ENCODE data around the gene CASP4.
A peak's percentile ranks its signal among the peaks of the same experiment; 100 is the strongest.
"Not testable (repeated sequence)": the region's sequence is repeated elsewhere in the genome, so short reads cannot be mapped to it uniquely, and the experiment has no call there.

The CASP4 gene

GRCh38 chr11:104968355-104968855, at the start of gene CASP4:
TSS of gene CASP4 (minus strand) at chr11:104968574. CDS start at chr11:104968525, 49 bp downstream.
- DNase-seq (ENCODE audit: low read depth in 4 of 4, low spot score in 1 of 4), result no peak

- no peak for DNase-seq (ENCODE audit: low read depth in 4 of 4, low spot score in 1 of 4)
Measured at GRCh38 chr11:105007463-105007862, 39.1 kb upstream of the CASP4 start.

- no peak for DNase-seq (ENCODE audit: low read depth in 4 of 4, low spot score in 1 of 4)
Measured at GRCh38 chr11:105005451-105005845, 37.1 kb upstream of the CASP4 start.

GRCh38 chr11:105004021-105004420, 35.6 kb upstream of the CASP4 start:
- DNase-seq (ENCODE audit: low read depth in 4 of 4, low spot score in 1 of 4), result no peak

GRCh38 chr11:105003151-105003550, 34.8 kb upstream of the CASP4 start:
- DNase-seq (ENCODE audit: low read depth in 4 of 4, low spot score in 1 of 4), result no peak

DNA sequence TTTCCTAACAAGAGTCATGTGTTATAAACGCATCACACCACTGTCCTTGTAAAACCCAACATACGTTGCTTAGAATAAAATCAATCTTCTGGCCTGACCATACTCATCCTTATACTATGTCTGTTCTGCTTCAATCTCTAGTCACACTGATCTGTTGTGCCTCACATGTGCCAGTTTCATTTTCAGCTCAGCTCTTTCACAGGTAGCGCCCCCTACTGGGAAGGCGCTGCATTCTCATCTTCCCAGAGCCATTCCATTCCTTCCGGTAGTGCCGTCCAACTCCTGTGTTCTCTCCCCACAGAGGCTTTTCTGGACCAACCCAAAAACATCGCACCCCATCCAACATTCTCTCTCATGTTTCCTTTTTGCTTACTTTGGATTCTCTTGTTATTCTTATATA, 32.4 kb upstream of the CASP4 start:
- DNase-seq (ENCODE audit: low read depth in 4 of 4, low spot score in 1 of 4), result peak; percentile 17 to 33 (median 28)

DNA sequence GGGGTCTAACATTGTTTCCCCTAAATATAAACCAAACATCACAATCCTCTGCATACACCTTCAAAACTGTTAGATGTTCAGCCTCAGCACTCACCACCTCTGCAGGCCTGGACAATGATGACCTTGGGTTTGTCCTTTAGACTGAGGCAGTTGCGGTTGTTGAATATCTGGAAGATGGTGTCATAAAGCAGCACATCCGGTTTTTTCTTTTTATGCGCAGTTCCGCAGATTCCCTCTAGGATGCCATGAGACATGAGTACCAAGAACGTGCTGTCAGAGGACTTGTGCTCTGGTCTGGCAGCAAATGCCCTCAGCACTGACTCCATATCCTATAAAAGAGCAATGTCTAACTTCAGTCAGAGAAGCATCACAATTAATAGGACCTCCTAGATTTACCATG, 31.8 kb upstream of the CASP4 start:
- no peak for DNase-seq (ENCODE audit: low read depth in 4 of 4, low spot score in 1 of 4)

- DNase-seq (ENCODE audit: low read depth in 4 of 4, low spot score in 1 of 4), result no peak
Measured at GRCh38 chr11:104999721-105000120, 31.3 kb upstream of the CASP4 start.

DNA sequence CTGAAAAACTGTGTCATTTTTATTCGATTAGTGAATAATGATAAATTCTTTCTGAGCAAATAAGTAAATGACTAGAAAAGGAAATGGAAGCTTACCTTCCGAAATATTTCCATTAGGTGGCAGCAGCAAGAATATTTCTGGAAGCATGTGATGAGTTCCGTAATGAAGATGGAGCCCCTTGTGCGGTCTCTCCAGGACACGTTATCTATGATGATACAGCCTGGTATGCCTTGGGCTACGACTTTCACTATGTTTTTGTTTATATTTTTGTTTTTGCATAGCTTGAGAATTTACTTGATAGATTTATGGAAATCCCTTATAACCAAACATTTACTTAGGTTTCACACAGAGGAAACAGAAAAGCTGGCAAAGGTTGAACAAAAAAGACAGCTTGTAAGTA, 28.9 kb upstream of the CASP4 start:
- no peak for DNase-seq (ENCODE audit: low read depth in 4 of 4, low spot score in 1 of 4)

GRCh38 chr11:104995001-104995408, 26.6 kb upstream of the CASP4 start:
- DNase-seq (ENCODE audit: low read depth in 4 of 4, low spot score in 1 of 4), result no peak

- DNase-seq (ENCODE audit: low read depth in 4 of 4, low spot score in 1 of 4), result no peak
Measured at GRCh38 chr11:104992781-104993180, 24.4 kb upstream of the CASP4 start.

DNA sequence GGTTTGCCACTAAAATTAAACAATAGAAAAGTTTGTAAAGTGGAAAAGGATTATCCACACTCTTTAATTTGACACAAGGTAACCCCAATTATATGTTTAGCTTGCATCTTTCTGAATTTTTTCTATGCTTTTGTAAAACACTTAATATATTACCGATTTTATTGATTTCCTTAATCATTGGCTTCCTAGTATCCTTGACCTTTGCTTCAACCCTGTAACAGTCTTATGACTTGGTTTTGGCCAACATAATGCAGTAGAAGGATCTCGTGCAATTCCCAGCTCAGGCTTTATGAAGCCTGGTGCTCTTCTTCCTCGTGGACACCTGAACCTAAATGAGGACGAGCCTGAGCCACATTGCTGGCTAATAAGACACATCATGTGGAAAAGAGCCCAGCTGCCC, 23.6 kb upstream of the CASP4 start:
- DNase-seq (ENCODE audit: low read depth in 4 of 4, low spot score in 1 of 4), result no peak

GRCh38 chr11:104984808-104985207, 16.4 kb upstream of the CASP4 start:
- DNase-seq (ENCODE audit: low read depth in 4 of 4, low spot score in 1 of 4), result no peak

DNA sequence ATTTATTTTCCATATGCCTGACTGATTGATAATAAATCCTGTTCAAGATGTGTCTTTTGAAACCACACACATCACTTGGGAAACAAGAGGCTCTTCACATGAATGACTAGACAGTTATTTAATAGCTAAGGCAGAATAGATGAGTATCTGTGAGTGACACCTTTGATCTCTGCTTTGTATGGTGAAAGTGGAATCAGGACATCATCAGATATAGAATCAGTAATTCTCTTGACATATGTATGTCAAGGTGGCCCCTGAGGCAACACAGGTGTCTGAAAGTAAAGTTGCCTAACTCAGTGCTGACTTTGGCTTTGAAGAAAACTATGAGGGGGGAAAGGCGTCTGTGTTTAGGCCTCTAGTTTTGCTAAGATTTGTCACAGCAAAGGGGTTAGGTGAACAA, 11.5 kb upstream of the CASP4 start:
- no peak for DNase-seq (ENCODE audit: low read depth in 4 of 4, low spot score in 1 of 4)

DNA sequence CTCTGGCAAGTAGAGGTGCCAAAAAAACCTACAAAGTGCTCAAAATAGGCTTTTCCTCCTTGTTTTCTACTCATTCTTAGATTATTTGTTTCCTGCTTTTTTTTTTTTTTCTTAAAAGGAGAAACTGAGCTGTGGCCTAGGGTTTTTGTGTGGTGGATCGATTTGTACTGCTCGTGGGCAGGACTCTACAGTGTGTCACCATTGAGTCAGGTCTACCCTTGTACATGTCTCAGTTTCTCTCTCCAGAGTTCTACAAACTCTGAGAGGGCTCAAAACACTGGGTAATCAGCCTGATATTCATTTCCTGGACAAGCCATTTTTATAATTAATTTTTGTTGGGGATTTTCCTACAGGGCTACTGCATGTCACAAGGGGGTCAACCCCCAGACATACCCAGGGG, 5.2 kb upstream of the CASP4 start:
- DNase-seq (ENCODE audit: low read depth in 4 of 4, low spot score in 1 of 4), result no peak

DNA sequence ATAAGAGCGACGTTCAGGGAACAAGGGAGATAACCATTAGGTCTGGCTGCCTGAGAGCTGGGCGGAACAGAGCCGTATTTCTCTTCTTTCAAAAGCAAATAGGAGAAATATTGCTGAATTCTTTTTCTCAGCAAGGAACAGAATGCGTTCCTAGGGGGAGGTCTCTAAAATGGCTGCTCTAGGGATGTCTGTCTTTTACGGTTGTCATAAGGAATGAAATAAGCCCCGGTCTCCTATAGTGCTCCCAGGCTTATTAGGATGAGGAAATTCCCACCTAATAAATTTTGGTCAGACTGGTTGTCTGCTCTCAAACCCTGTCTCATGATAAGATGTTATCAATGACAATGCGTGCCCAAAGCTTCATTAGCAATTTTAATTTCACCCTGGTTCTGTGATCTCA, 4.5 kb upstream of the CASP4 start:
- DNase-seq (ENCODE audit: low read depth in 4 of 4, low spot score in 1 of 4), result not testable (repeated sequence)

DNA sequence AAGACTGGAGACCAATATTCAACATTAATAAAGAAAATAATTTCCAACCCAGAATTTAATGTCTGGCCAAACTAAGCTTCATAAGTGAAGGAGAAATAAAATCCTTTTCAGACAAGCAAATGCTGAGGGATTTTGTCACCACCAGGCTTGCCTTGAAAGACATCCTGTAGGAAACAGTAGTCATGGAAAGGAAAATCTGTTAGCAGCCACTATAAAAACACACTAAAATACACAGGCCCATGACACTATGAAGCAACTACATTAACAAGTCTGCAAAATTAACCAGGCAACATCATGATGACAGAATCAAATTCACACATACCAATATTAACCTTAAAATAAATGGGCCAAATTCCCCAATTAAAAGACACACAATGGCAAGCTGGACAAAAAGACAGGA, 2.4 kb upstream of the CASP4 start:
- DNase-seq (ENCODE audit: low read depth in 4 of 4, low spot score in 1 of 4), result no peak

- DNase-seq (ENCODE audit: low read depth in 4 of 4, low spot score in 1 of 4), result no peak
Measured at GRCh38 chr11:104968856-104969776, 742 bp upstream of the CASP4 start.

DNA sequence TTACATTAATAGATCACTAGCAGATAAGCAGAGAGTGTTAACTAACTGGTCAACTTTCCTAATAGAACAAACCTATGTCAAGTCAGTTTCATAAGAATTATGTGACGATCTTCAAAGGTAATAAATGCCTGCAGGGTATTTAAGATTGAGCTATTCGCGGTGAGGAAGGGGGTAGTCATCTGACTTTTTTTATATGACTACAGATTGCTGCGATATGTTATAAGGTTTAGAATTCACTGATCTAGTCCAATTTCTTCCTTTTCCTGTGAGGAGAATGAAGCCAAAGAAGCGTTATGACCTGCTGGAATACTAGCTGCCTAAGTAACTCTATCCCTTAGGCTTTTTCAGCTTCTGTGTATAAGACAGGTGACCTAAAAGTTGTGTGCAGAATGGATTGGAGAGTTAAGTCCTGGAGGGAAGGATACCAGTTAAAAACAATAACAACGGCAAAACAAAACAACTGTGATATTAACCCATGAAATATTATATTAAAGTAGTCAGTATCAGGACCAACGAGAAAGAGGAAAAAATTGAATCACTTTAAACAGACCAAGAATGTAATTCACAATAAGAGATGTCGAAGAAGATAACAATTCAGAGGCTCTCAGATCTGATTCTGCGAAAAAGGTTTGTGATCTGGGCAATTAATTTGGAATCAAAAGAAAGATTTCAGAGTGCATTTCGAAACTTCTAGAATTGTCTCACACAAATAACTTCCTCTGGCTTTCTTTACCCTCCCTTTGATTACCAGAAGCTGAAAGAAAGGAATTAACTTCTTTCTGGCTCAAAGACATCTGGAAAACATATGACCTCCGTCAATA, 630 bp downstream of the CASP4 start:
- DNase-seq (ENCODE audit: low read depth in 4 of 4, low spot score in 1 of 4), result no peak

- DNase-seq (ENCODE audit: low read depth in 4 of 4, low spot score in 1 of 4), result no peak
Measured at GRCh38 chr11:104965735-104966134, 2.6 kb downstream of the CASP4 start.

GRCh38 chr11:104964247-104964646, 4.1 kb downstream of the CASP4 start:
- DNase-seq (ENCODE audit: low read depth in 4 of 4, low spot score in 1 of 4), result no peak

DNA sequence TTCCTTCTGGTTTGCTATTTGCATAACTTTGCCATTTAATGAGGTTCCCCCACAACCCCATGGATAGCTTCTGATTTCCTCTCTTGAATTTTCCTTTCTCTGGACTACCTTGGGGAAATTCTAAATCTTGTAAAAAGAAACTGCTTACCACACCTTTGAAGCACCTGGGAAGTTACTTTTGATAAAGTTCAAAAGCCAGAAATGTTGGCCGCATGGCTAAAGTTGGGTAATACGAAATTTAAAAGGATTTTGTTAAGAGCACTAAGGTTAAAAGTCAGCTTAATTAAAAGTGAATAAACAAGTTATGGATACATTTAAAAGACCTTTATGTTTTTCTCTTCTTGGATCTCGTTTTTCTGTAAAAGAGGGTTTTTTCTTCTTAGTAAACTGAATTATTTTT, 5.5 kb downstream of the CASP4 start:
- no peak for DNase-seq (ENCODE audit: low read depth in 4 of 4, low spot score in 1 of 4)
